Endothelial cell of umbilical vein (primary cell): ENCODE data around the gene SLC6A20. TPM values are rescaled to one million over a fixed set of nuclear protein-coding genes. Genes with fewer than 3 reads are reported as not detected.

Source experiments
- BruUV-seq: library from RNA; stranded (reverse); fragments of 400-500 nt; replicated peaks from 2 replicates; lab custom pipeline; 2021; lab: Mats Ljungman, UMichigan
- CTCF ChIA-PET: fragments of 300-600, 350-600 bp; sonication (Branson Sonifier 250); formaldehyde crosslinking; loops from one replicate; lab custom pipeline; 2021; ENCODE audit warnings: antibody characterized with exemption, inconsistent platforms; lab: Charles Lee
- POLR2A ChIA-PET: fragments of 300-600, 350-600 bp; sonication (Branson Sonifier 250); formaldehyde crosslinking; loops from one replicate; lab custom pipeline; 2021; ENCODE audit warnings: antibody characterized with exemption, inconsistent platforms; lab: Charles Lee
- DNase-seq: peaks from one replicate; pipeline ENCODE4 v3.0.0-alpha.2; 2011; ENCODE audit warnings: low read depth, low spot score
- FAIRE-seq: peaks from 2 replicates; lab custom pipeline; 2011; peaks lifted over from hg19 to GRCh38; lab: Jason Lieb, UNC
- H2AFZ ChIP-seq: 2 replicates; pipeline ENCODE4 v1.6.0; 2012; ENCODE audit warnings: low read depth, low read length, control low read depth, inconsistent platforms
- H3K27ac ChIP-seq: 2 replicates; pipeline ENCODE4 v1.5.1; 2011; ENCODE audit warnings: low read depth, mild to moderate bottlenecking, control low read depth, low read length, moderate library complexity; ENCODE audit not compliant: insufficient read depth
- H3K27me3 ChIP-seq, 2 experiments: 2 replicates each; pipeline versions ENCODE4 v1.6.0 to v1.6.1; 2011; ENCODE audit warnings: low read length in 2 of 2, mixed read lengths in 1 of 2; ENCODE audit not compliant: control insufficient read depth in 2 of 2, insufficient read depth in 2 of 2
- H3K36me3 ChIP-seq, 2 experiments: 2 replicates in 1 of 2; 3 replicates in 1 of 2; pipeline ENCODE4 v1.5.1; 2011; ENCODE audit warnings: low read length in 2 of 2, mild to moderate bottlenecking in 1 of 2, moderate library complexity in 1 of 2; ENCODE audit not compliant: control insufficient read depth in 2 of 2, insufficient read depth in 2 of 2; ENCODE audit errors: extremely low read depth in 1 of 2
- H3K4me1 ChIP-seq: 3 replicates; pipeline ENCODE4 v1.5.1; 2011; ENCODE audit warnings: mild to moderate bottlenecking, low read length; ENCODE audit not compliant: control insufficient read depth, insufficient read depth; ENCODE audit errors: extremely low read depth
- H3K4me2 ChIP-seq: 2 replicates; pipeline ENCODE4 v1.6.1; 2011; ENCODE audit warnings: low read length, control low read depth, mixed read lengths; ENCODE audit not compliant: insufficient read depth
- H3K4me3 ChIP-seq, 3 experiments: fragments of 200-600 bp in 1 of 3; sonication (generic), shearing (Covaris generic) in 1 of 3; replicated peaks in 1 of 3; 2 replicates each; pipeline ENCODE4 v1.5.1; 2011 to 2016; ENCODE audit warnings: control low read depth in 3 of 3, low read length in 3 of 3, mild to moderate bottlenecking in 2 of 3, inconsistent platforms in 1 of 3, low read depth in 1 of 3, moderate library complexity in 1 of 3; ENCODE audit not compliant: insufficient read depth in 1 of 3
- H3K79me2 ChIP-seq: 2 replicates; pipeline ENCODE4 v1.6.0; 2012; ENCODE audit warnings: low read length, inconsistent platforms; ENCODE audit not compliant: control insufficient read depth, insufficient read depth
- H3K9ac ChIP-seq: replicated peaks from 2 replicates; pipeline ENCODE3; 2011; ENCODE audit warnings: low read length, control low read depth; ENCODE audit not compliant: insufficient read depth; ENCODE audit errors: extremely low read depth
- H3K9me1 ChIP-seq: replicated peaks from 3 replicates; pipeline ENCODE4 v1.6.0; 2011; ENCODE audit warnings: mild to moderate bottlenecking, low read length; ENCODE audit not compliant: control insufficient read depth, insufficient read depth; ENCODE audit errors: extremely low read depth
- H3K9me3 ChIP-seq: replicated peaks from 2 replicates; pipeline ENCODE4 v1.5.1; 2012; ENCODE audit warnings: low read length, inconsistent platforms; ENCODE audit not compliant: control insufficient read depth, insufficient read depth
- H4K20me1 ChIP-seq: replicated peaks from 2 replicates; pipeline ENCODE3; 2011; ENCODE audit warnings: mild to moderate bottlenecking, low read length; ENCODE audit not compliant: control insufficient read depth, insufficient read depth; ENCODE audit errors: extremely low read depth
- CTCF ChIP-seq, 2 donors: IDR thresholded peaks; 1 replicate in 1 of 2; 2 replicates in 1 of 2; pipeline ENCODE4 v1.5.1; 2011; ENCODE audit warnings: low read length in 2 of 2, mild to moderate bottlenecking in 2 of 2, moderate library complexity in 2 of 2, control low read depth in 1 of 2, inconsistent platforms in 1 of 2, low read depth in 1 of 2; ENCODE audit not compliant: insufficient read depth in 1 of 2; ENCODE audit errors: extremely low read depth in 1 of 2
- EZH2 ChIP-seq: IDR thresholded peaks from 2 replicates; pipeline ENCODE4 v1.6.1; 2012; ENCODE audit warnings: borderline replicate concordance, low read depth, mild to moderate bottlenecking, moderate library complexity, low read length, inconsistent platforms; ENCODE audit not compliant: severe bottlenecking
- FOS ChIP-seq: IDR thresholded peaks from 2 replicates; pipeline ENCODE4 v1.6.1; 2011; ENCODE audit warnings: mild to moderate bottlenecking, low read length, moderate library complexity, borderline replicate concordance; ENCODE audit not compliant: insufficient read depth
- GATA2 ChIP-seq: IDR thresholded peaks from 2 replicates; pipeline ENCODE4 v1.7.0; 2011; ENCODE audit warnings: low read depth, mild to moderate bottlenecking, moderate library complexity, mixed read lengths, low read length; ENCODE audit not compliant: insufficient read length, insufficient read depth
- JUN ChIP-seq: IDR thresholded peaks from 2 replicates; pipeline ENCODE4 v1.6.1; 2011; ENCODE audit warnings: borderline replicate concordance, low read depth; ENCODE audit not compliant: insufficient read length, insufficient read depth
- MAX ChIP-seq: IDR thresholded peaks from 2 replicates; pipeline ENCODE4 v1.6.1; 2011; ENCODE audit not compliant: insufficient read depth, insufficient read length
- MYC ChIP-seq: IDR thresholded peaks from one replicate; pipeline ENCODE4 v1.6.1; 2011; ENCODE audit warnings: mild to moderate bottlenecking, low read depth, low read length
- POLR2A ChIP-seq: IDR thresholded peaks from 2 replicates; pipeline ENCODE4 v1.6.1; 2012; ENCODE audit warnings: low read depth, mild to moderate bottlenecking, control low read depth, low read length
- POLR2AphosphoS5 ChIP-seq: IDR thresholded peaks from 2 replicates; pipeline ENCODE4 v1.6.1; 2012; ENCODE audit warnings: low read depth, mild to moderate bottlenecking, control low read depth, low read length, moderate library complexity; ENCODE audit not compliant: insufficient read depth
- dilution Hi-C: fragments of 300-500 bp; cut with MboI; formaldehyde crosslinking; loops from one replicate; pipeline ENCODE4 v1.15.0; 2019; ENCODE audit warnings: low sequenced_read_pairs; ENCODE audit not compliant: extremely low pct_ligation_motif_present
- intact Hi-C: fragments of 100-400 bp; cut with micrococcal nuclease; formaldehyde crosslinking; loops from one replicate; pipeline ENCODE4 v1.10.0; 2022
- polyA plus RNA-seq, 4 experiments: library from polyadenylated mRNA; depleted of rRNA in 3 of 4; stranded (reverse) in 3 of 4; unstranded in 1 of 4; fragments of >200 nt; gene quantifications; 2 replicates each; pipeline versions ENCODE4 v1.2.1 to v1.2.3, GENCODE V29; 2011 to 2012; ENCODE audit warnings: missing spikeins in 1 of 4
- total RNA-seq: library from RNA; stranded (reverse); gene quantifications from 2 replicates; pipeline ENCODE4 v1.2.3, GENCODE V29; 2021

SLC6A20 gene
- total and polyA plus RNA-seq, 2 donors (not counting 3 experiments of a cell fraction or from before 2014, with no cell fraction given) = not detected

GRCh38 chr3:45724911-45725310, 71.4 kb downstream of the SLC6A20 start:
- Histone ChIP-seq H3K4me1 (no peaks in the 10 kb centered on the region), H4K20me1 (no peaks in the 10 kb centered on the region), H3K36me3 (peaks cover 2% of the 10 kb centered on the region in 2 experiments), H3K9me1 (no peaks in the 10 kb centered on the region), H3K4me3 (no peak overlapping the region), H3K79me2 (no peaks in the 10 kb centered on the region), H3K27ac (no peak overlapping the region), H3K9me3 (no peaks in the 10 kb centered on the region), H2AFZ (no peak overlapping the region), H3K27me3 (no peaks in the 10 kb centered on the region), H3K9ac (no peak overlapping the region), H3K4me2 (no peak overlapping the region)
- BruUV-seq = no TSS peak
- DNase-seq (no peak), FAIRE-seq (no peak)
- no peak for TF ChIP-seq POLR2A
- no peak for TF ChIP-seq CTCF (IDR thresholded peaks at IDR 0.05; ENCODE audit: extremely low read depth in 1 of 2, insufficient read depth in 1 of 2, low read depth in 1 of 2, low read length in 2 of 2)
- no peak for TF ChIP-seq MYC
- no peak for TF ChIP-seq FOS
- no peak for TF ChIP-seq GATA2
- no peak for TF ChIP-seq JUN
- TF ChIP-seq POLR2AphosphoS5 = no peak
- no peak for TF ChIP-seq EZH2
- TF ChIP-seq MAX = no peak
- dilution Hi-C loops (no loop called here), intact Hi-C loops (no loop called here)
- CTCF ChIA-PET = no interaction called here
- POLR2A ChIA-PET = no interaction called here
